ENCODE results near the gene GRM1. TPM values are rescaled to one million over a fixed set of nuclear protein-coding genes. Genes with fewer than 3 reads are reported as not detected.

The GRM1 gene
- total and polyA plus RNA-seq, 12 donors, result under 0.01 to 1.3 (median 0.07) TPM; not detected in 3

GRCh38 chr6:146339716-146340115, 310.9 kb downstream of the GRM1 start:
- no peaks in the 10 kb centered on the region for H3K4me1 ChIP-seq (replicated peaks in 1 of 2)
- H3K27ac ChIP-seq, result no peak overlapping the region
- no peak for DNase-seq
- H3K36me3 ChIP-seq (replicated peaks in 1 of 2), result no peaks in the 10 kb centered on the region
- 46 to 61% (median 56%) methylated on average over 4 of the region's 4 CpGs for WGBS, 4 donors
- no peak overlapping the region for H3K4me3 ChIP-seq
- intact Hi-C loops (cut with DNase I), result no loop called here
- H3K9me3 ChIP-seq (replicated peaks in 1 of 3), result no peaks in the 10 kb centered on the region
- no peak for TF ChIP-seq POLR2A (IDR thresholded peaks at IDR 0.05)
- TF ChIP-seq, protein P1, sequence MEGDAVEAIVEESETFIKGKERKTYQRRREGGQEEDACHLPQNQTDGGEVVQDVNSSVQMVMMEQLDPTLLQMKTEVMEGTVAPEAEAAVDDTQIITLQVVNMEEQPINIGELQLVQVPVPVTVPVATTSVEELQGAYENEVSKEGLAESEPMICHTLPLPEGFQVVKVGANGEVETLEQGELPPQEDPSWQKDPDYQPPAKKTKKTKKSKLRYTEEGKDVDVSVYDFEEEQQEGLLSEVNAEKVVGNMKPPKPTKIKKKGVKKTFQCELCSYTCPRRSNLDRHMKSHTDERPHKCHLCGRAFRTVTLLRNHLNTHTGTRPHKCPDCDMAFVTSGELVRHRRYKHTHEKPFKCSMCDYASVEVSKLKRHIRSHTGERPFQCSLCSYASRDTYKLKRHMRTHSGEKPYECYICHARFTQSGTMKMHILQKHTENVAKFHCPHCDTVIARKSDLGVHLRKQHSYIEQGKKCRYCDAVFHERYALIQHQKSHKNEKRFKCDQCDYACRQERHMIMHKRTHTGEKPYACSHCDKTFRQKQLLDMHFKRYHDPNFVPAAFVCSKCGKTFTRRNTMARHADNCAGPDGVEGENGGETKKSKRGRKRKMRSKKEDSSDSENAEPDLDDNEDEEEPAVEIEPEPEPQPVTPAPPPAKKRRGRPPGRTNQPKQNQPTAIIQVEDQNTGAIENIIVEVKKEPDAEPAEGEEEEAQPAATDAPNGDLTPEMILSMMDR (IDR thresholded peaks at IDR 0.05), result no peak
- H3K27me3 ChIP-seq, result no peaks in the 10 kb centered on the region

DNA sequence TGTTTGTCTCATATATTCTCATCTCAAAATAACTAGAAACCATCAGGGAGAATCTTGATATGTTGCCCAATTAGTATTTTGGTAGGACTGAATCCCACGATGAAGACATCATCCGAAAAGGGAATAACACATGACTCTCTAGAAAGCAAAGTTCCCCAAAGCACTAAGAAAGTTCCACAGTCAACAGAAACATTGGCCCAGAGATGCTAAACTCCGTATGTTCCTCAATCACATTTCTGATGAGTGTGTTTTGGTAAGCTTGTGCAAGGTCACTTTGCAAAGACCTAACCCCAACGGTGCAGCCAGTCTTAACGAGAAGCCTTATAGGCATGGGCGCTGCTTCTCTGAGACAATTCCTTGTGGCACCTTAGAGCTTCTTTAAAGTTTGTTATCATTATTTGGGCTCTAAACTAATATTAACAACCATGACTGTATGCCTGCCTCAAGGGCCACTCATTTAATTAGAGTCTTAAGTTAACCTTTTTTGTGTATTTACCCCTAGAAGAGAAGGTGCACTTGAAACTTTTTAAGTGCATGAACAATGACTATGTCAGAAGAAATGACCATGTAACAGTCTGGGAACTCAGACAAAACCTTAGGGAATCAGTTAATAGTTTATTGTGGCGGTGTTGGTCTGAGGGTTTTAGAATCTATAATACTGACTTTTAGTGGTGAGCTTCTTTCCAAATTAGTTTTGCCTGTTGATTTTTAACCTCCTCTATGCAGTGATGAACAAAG, 312.8 kb downstream of the GRM1 start:
- Histone ChIP-seq H3K27me3 (no peaks in the 10 kb centered on the region), H3K36me3 (replicated peaks in 1 of 2) (no peaks in the 10 kb centered on the region), H3K4me3 (no peak overlapping the region), H3K9me3 (replicated peaks in 1 of 3) (no peaks in the 10 kb centered on the region), H3K27ac (no peak overlapping the region), H3K4me1 (replicated peaks in 1 of 2) (no peaks in the 10 kb centered on the region)
- intact Hi-C loops (cut with DNase I), result no loop called here
- peak in 1 of 7 donors; percentile 11 for DNase-seq
- 73 to 77% (median 75%) methylated on average over 7 of the region's 7 CpGs for WGBS, 4 donors
- TF ChIP-seq, protein P1 (IDR thresholded peaks at IDR 0.05), result no peak
- TF ChIP-seq POLR2A (IDR thresholded peaks at IDR 0.05), result no peak

DNA sequence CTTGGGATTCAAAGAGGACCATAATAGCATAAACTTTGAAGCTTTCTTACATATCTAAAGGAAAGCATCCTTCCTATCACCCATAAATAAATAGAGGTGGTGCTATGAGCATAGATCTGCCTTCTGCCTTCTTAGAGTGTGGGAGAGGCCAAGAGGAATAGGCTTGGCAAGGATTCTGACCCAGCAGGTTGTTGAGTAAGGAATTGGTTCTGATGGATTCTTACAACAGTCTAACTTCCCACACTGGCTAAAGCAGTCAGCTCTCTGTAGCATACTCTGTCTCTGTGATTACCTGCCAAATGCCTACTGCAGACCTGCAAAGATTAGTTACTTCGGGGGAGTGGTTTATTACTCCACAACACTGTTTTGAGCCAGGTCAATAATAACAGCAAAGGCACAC, 316.7 kb downstream of the GRM1 start:
- H3K27ac ChIP-seq, result no peak overlapping the region
- no peaks in the 10 kb centered on the region for H3K4me1 ChIP-seq (replicated peaks in 1 of 2)
- TF ChIP-seq, protein P1 (IDR thresholded peaks at IDR 0.05), result no peak
- TF ChIP-seq POLR2A (IDR thresholded peaks at IDR 0.05), result no peak
- no peaks in the 10 kb centered on the region for H3K27me3 ChIP-seq
- intact Hi-C loops (cut with DNase I), result no loop called here
- H3K9me3 ChIP-seq (replicated peaks in 1 of 3), result no peaks in the 10 kb centered on the region
- no peak overlapping the region for H3K4me3 ChIP-seq
- DNase-seq, result no peak
- no peaks in the 10 kb centered on the region for H3K36me3 ChIP-seq (replicated peaks in 1 of 2)
- WGBS, 4 donors, result 56 to 67% (median 64%) methylated on average over 1 of the region's 1 CpG

- DNase-seq, result no peak
- no peak for TF ChIP-seq POLR2A (IDR thresholded peaks at IDR 0.05)
- TF ChIP-seq, protein P1 (IDR thresholded peaks at IDR 0.05), result no peak
- H3K4me3 ChIP-seq, result no peak overlapping the region
- no peaks in the 10 kb centered on the region for H3K27me3 ChIP-seq
- no peak overlapping the region for H3K27ac ChIP-seq
- WGBS, 4 donors, result 52 to 65% (median 62%) methylated on average over 2 of the region's 2 CpGs
- no peaks in the 10 kb centered on the region for H3K9me3 ChIP-seq (replicated peaks in 1 of 3)
- H3K36me3 ChIP-seq (replicated peaks in 1 of 2), result no peaks in the 10 kb centered on the region
- intact Hi-C loops (cut with DNase I), result no loop called here
- H3K4me1 ChIP-seq (replicated peaks in 1 of 2), result no peaks in the 10 kb centered on the region
Observed at GRCh38 chr6:146347090-146347489, 318.2 kb downstream of the GRM1 start.

All from adrenal gland (tissue), 12 donors.